ENCODE measurements around the gene PSTPIP2.

The PSTPIP2 gene

DNA sequence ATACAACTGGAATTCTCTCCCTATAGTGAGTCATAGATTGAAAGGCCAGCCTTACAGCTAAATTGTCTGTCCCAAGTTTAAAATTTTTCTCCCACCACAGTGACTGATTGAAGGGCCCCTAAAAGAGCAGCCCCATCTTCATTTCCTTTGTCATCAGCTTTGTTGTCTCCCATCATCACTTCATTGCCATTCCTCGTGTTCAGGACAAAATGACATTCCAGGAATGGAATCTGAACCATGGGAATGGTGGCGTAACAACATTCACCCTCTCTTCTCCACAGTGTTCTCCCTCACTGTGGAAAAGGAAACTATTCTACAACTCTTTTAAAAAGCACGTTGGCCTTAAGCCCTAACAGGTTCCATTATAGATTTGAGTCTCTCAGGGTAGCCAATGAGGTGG, 52.1 kb downstream of the PSTPIP2 start:
- peak in 1 of 2 donors; percentile 34 for DNase-seq
- no CpG with 5 or more reads among the region's 3 CpGs for WGBS (ENCODE audit: extremely low coverage, insufficient coverage, insufficient read length)
- H3K9ac ChIP-seq (ENCODE audit: low read length), result no peak overlapping the region
- H4K12ac ChIP-seq (ENCODE audit: low read depth, low read length), result no peak overlapping the region
- H4K91ac ChIP-seq (ENCODE audit: low read depth, low read length), result no peak overlapping the region
- H3K4ac ChIP-seq (ENCODE audit: low read depth, low read length), result no peak overlapping the region
- no peaks in the 10 kb centered on the region for H3K79me2 ChIP-seq (ENCODE audit: control insufficient read depth, insufficient read depth, low read length, poor library complexity)
- H3K27me3 ChIP-seq (ENCODE audit: insufficient read depth, low read length), result no peaks in the 10 kb centered on the region
- peaks cover 0 to 4% of the 10 kb centered on the region in 2 experiments for H3K4me1 ChIP-seq (ENCODE audit: control insufficient read depth in 1 of 2, insufficient read depth in 2 of 2, low read length in 2 of 2)
- no peak overlapping the region for H2BK12ac ChIP-seq (ENCODE audit: low read length)
- no peak overlapping the region for H3K18ac ChIP-seq (ENCODE audit: low read length)
- H2AFZ ChIP-seq (ENCODE audit: insufficient read depth, low read length, poor library complexity), result no peak overlapping the region
- no peak overlapping the region for H3K4me2 ChIP-seq (ENCODE audit: low read length)
- H2BK5ac ChIP-seq (ENCODE audit: low read depth, low read length, poor library complexity), result no peak overlapping the region
- H4K8ac ChIP-seq (ENCODE audit: low read depth, low read length), result no peak overlapping the region
- no peaks in the 10 kb centered on the region for H3K9me3 ChIP-seq (ENCODE audit: insufficient read depth, low read depth, low read length)
- H3K79me1 ChIP-seq (ENCODE audit: low read length), result no peaks in the 10 kb centered on the region
- H3K36me3 ChIP-seq (ENCODE audit: control insufficient read depth in 1 of 2, insufficient read depth in 2 of 2, low read length in 2 of 2), result peaks cover 9 to 13% of the 10 kb centered on the region in 2 experiments
- H3K4me3 ChIP-seq (ENCODE audit: low read depth, low read length), result no peak overlapping the region
- H3K23ac ChIP-seq (ENCODE audit: low read length), result no peak overlapping the region
- no peak overlapping the region for H2BK120ac ChIP-seq (ENCODE audit: insufficient read depth, low read length, poor library complexity)
- no peak overlapping the region for H2AK5ac ChIP-seq (ENCODE audit: low read length)
- no peak overlapping the region for H3K14ac ChIP-seq (ENCODE audit: low read length)
- no peak overlapping the region for H3K27ac ChIP-seq (ENCODE audit: low read depth, low read length)

GRCh38 chr18:46013484-46014189, 58.4 kb downstream of the PSTPIP2 start:
- H3K4ac ChIP-seq (ENCODE audit: low read depth, low read length), result no peak overlapping the region
- H3K9ac ChIP-seq (ENCODE audit: low read length), result no peak overlapping the region
- no peaks in the 10 kb centered on the region for H3K9me3 ChIP-seq (ENCODE audit: insufficient read depth, low read depth, low read length)
- H3K36me3 ChIP-seq (ENCODE audit: control insufficient read depth in 1 of 2, insufficient read depth in 2 of 2, low read length in 2 of 2), result peaks cover 14 to 24% of the 10 kb centered on the region in 2 experiments
- no peak overlapping the region for H4K91ac ChIP-seq (ENCODE audit: low read depth, low read length)
- no peaks in the 10 kb centered on the region for H3K79me2 ChIP-seq (ENCODE audit: control insufficient read depth, insufficient read depth, low read length, poor library complexity)
- no peak for DNase-seq
- no CpG with 5 or more reads among the region's 5 CpGs for WGBS (ENCODE audit: extremely low coverage, insufficient coverage, insufficient read length)
- H2BK120ac ChIP-seq (ENCODE audit: insufficient read depth, low read length, poor library complexity), result no peak overlapping the region
- no peaks in the 10 kb centered on the region for H3K79me1 ChIP-seq (ENCODE audit: low read length)
- H4K8ac ChIP-seq (ENCODE audit: low read depth, low read length), result no peak overlapping the region
- H2BK5ac ChIP-seq (ENCODE audit: low read depth, low read length, poor library complexity), result no peak overlapping the region
- H3K18ac ChIP-seq (ENCODE audit: low read length), result no peak overlapping the region
- no peak overlapping the region for H2AFZ ChIP-seq (ENCODE audit: insufficient read depth, low read length, poor library complexity)
- H3K4me3 ChIP-seq (ENCODE audit: low read depth, low read length), result no peak overlapping the region
- H2AK5ac ChIP-seq (ENCODE audit: low read length), result no peak overlapping the region
- no peak overlapping the region for H3K14ac ChIP-seq (ENCODE audit: low read length)
- H2BK12ac ChIP-seq (ENCODE audit: low read length), result no peak overlapping the region
- H3K4me2 ChIP-seq (ENCODE audit: low read length), result no peak overlapping the region
- H3K27ac ChIP-seq (ENCODE audit: low read depth, low read length), result no peak overlapping the region
- H4K12ac ChIP-seq (ENCODE audit: low read depth, low read length), result no peak overlapping the region
- peaks cover 0 to 4% of the 10 kb centered on the region in 2 experiments for H3K4me1 ChIP-seq (ENCODE audit: control insufficient read depth in 1 of 2, insufficient read depth in 2 of 2, low read length in 2 of 2)
- H3K27me3 ChIP-seq (ENCODE audit: insufficient read depth, low read length), result no peaks in the 10 kb centered on the region
- H3K23ac ChIP-seq (ENCODE audit: low read length), result no peak overlapping the region

- H3K23ac ChIP-seq (ENCODE audit: low read length), result no peak overlapping the region
- H3K36me3 ChIP-seq (ENCODE audit: control insufficient read depth in 1 of 2, insufficient read depth in 2 of 2, low read length in 2 of 2), result peaks cover 20 to 33% of the 10 kb centered on the region in 2 experiments
Measured at GRCh38 chr18:46010676-46011075, 61.4 kb downstream of the PSTPIP2 start.

DNA sequence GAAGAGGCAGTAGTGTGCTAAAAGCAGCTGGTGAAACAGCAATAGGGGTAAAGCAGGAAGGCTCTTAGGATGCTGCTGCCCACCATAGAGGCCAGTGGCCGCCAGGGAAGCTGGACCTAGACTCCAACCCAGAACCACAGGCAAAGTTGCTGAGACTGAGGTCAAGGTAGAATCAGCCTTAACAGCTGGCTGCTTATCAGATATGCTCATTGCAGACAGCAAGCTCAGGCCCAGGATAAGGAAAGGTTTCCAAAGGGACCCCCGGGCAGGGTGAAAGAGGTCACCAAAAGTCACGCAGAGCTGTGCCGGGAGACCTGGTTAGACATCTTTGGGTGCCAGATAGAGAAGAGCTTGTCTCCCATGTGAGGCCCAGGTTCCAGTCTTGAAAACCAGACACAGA, 62.0 kb downstream of the PSTPIP2 start:
- Histone ChIP-seq H2BK120ac (ENCODE audit: insufficient read depth, low read length, poor library complexity) (no peak overlapping the region), H3K79me1 (ENCODE audit: low read length) (no peaks in the 10 kb centered on the region), H3K4me1 (ENCODE audit: control insufficient read depth in 1 of 2, insufficient read depth in 2 of 2, low read length in 2 of 2) (peaks cover 0 to 4% of the 10 kb centered on the region in 2 experiments), H3K9ac (ENCODE audit: low read length) (no peak overlapping the region), H3K4ac (ENCODE audit: low read depth, low read length) (no peak overlapping the region), H3K79me2 (ENCODE audit: control insufficient read depth, insufficient read depth, low read length, poor library complexity) (no peaks in the 10 kb centered on the region), H4K91ac (ENCODE audit: low read depth, low read length) (no peak overlapping the region), H3K36me3 (ENCODE audit: control insufficient read depth in 1 of 2, insufficient read depth in 2 of 2, low read length in 2 of 2) (peaks cover 15 to 28% of the 10 kb centered on the region in 2 experiments), H2BK12ac (ENCODE audit: low read length) (no peak overlapping the region), H3K9me3 (ENCODE audit: insufficient read depth, low read depth, low read length) (no peaks in the 10 kb centered on the region), H2AFZ (ENCODE audit: insufficient read depth, low read length, poor library complexity) (no peak overlapping the region), H3K23ac (ENCODE audit: low read length) (no peak overlapping the region), H2BK5ac (ENCODE audit: low read depth, low read length, poor library complexity) (no peak overlapping the region), H2AK5ac (ENCODE audit: low read length) (no peak overlapping the region), H4K8ac (ENCODE audit: low read depth, low read length) (no peak overlapping the region), H3K18ac (ENCODE audit: low read length) (no peak overlapping the region), H3K14ac (ENCODE audit: low read length) (no peak overlapping the region), H3K4me3 (ENCODE audit: low read depth, low read length) (no peak overlapping the region), H3K27me3 (ENCODE audit: insufficient read depth, low read length) (no peaks in the 10 kb centered on the region), H3K4me2 (ENCODE audit: low read length) (no peak overlapping the region), H4K12ac (ENCODE audit: low read depth, low read length) (no peak overlapping the region), H3K27ac (ENCODE audit: low read depth, low read length) (no peak overlapping the region)
- no peak for DNase-seq
- WGBS (ENCODE audit: extremely low coverage, insufficient coverage, insufficient read length), result no CpG with 5 or more reads among the region's 4 CpGs

More at GRCh38 chr18:46010676-46011075, 61.4 kb downstream of the PSTPIP2 start:
- H3K18ac ChIP-seq (ENCODE audit: low read length), result no peak overlapping the region
- H2BK12ac ChIP-seq (ENCODE audit: low read length), result no peak overlapping the region
- H3K4me3 ChIP-seq (ENCODE audit: low read depth, low read length), result no peak overlapping the region
- no peak overlapping the region for H2BK5ac ChIP-seq (ENCODE audit: low read depth, low read length, poor library complexity)
- H3K27me3 ChIP-seq (ENCODE audit: insufficient read depth, low read length), result no peaks in the 10 kb centered on the region
- no CpG with 5 or more reads among the region's 4 CpGs for WGBS (ENCODE audit: extremely low coverage, insufficient coverage, insufficient read length)
- H2BK120ac ChIP-seq (ENCODE audit: insufficient read depth, low read length, poor library complexity), result no peak overlapping the region
- peak overlapping the region; percentile 3 for H3K27ac ChIP-seq (ENCODE audit: low read depth, low read length)
- H3K79me1 ChIP-seq (ENCODE audit: low read length), result no peaks in the 10 kb centered on the region
- no peak overlapping the region for H4K91ac ChIP-seq (ENCODE audit: low read depth, low read length)
- no peak overlapping the region for H4K8ac ChIP-seq (ENCODE audit: low read depth, low read length)
- H2AK5ac ChIP-seq (ENCODE audit: low read length), result no peak overlapping the region
- H3K4me1 ChIP-seq (ENCODE audit: control insufficient read depth in 1 of 2, insufficient read depth in 2 of 2, low read length in 2 of 2), result peaks cover 0 to 4% of the 10 kb centered on the region in 2 experiments
- no peak overlapping the region for H2AFZ ChIP-seq (ENCODE audit: insufficient read depth, low read length, poor library complexity)
- H3K4me2 ChIP-seq (ENCODE audit: low read length), result no peak overlapping the region
- no peak overlapping the region for H3K4ac ChIP-seq (ENCODE audit: low read depth, low read length)
- no peaks in the 10 kb centered on the region for H3K79me2 ChIP-seq (ENCODE audit: control insufficient read depth, insufficient read depth, low read length, poor library complexity)
- H3K9me3 ChIP-seq (ENCODE audit: insufficient read depth, low read depth, low read length), result no peaks in the 10 kb centered on the region
- H3K9ac ChIP-seq (ENCODE audit: low read length), result no peak overlapping the region
- no peak overlapping the region for H3K14ac ChIP-seq (ENCODE audit: low read length)
- H4K12ac ChIP-seq (ENCODE audit: low read depth, low read length), result no peak overlapping the region
- DNase-seq, result no peak
